ENCODE data around the gene CD82. TPM values are rescaled to one million over a fixed set of nuclear protein-coding genes. Genes with fewer than 3 reads are reported as not detected.

CD82 gene
- polyA plus RNA-seq, 3 donors: 13.4 to 17.2 (median 16.1) TPM

GRCh38 chr11:44615913-44616791 is 50.7 kb downstream of the CD82 start:
- DNase-seq: no peak

- DNase-seq: no peak
Observed at GRCh38 chr11:44617671-44618461, 52.4 kb downstream of the CD82 start.

GRCh38 chr11:44618561-44619425 is 53.3 kb downstream of the CD82 start:
- DNase-seq: no peak

- DNase-seq: no peak
Observed at GRCh38 chr11:44620328-44620725, 54.9 kb downstream of the CD82 start.

GRCh38 chr11:44621140-44621681 is 55.7 kb downstream of the CD82 start:
- peak; percentile 71 for DNase-seq

GRCh38 chr11:44621784-44622183 is 56.3 kb downstream of the CD82 start:
- no peak for DNase-seq

- no peak for DNase-seq
Observed at GRCh38 chr11:44622190-44622650, 56.8 kb downstream of the CD82 start.

- DNase-seq: no peak
Observed at GRCh38 chr11:44622721-44623258, 57.3 kb downstream of the CD82 start.

GRCh38 chr11:44623341-44623730 is 57.9 kb downstream of the CD82 start:
- DNase-seq: no peak

- no peak for DNase-seq
Observed at GRCh38 chr11:44623731-44624491, 58.4 kb downstream of the CD82 start.

GRCh38 chr11:44624761-44625221 is 59.3 kb downstream of the CD82 start:
- no peak for DNase-seq

- DNase-seq: no peak
Observed at GRCh38 chr11:44625759-44626523, 60.5 kb downstream of the CD82 start.

GRCh38 chr11:44626645-44627044 is 61.2 kb downstream of the CD82 start:
- DNase-seq: no peak

GRCh38 chr11:44627165-44627789 is 61.8 kb downstream of the CD82 start:
- no peak for DNase-seq

- DNase-seq: no peak
Observed at GRCh38 chr11:44627911-44628729, 62.7 kb downstream of the CD82 start.

GRCh38 chr11:44628730-44629700 is 63.6 kb downstream of the CD82 start:
- no peak for DNase-seq

All from renal pelvis (tissue), 4 donors.